Measurements from ENCODE around the gene CAMKK2. TPM values are rescaled to one million over a fixed set of nuclear protein-coding genes. Genes with fewer than 3 reads are reported as not detected.

Gene CAMKK2
- total and polyA plus RNA-seq, 2 donors (not counting 1 experiment from before 2014, with no cell fraction given) = 19.3 to 26.4 TPM

DNA sequence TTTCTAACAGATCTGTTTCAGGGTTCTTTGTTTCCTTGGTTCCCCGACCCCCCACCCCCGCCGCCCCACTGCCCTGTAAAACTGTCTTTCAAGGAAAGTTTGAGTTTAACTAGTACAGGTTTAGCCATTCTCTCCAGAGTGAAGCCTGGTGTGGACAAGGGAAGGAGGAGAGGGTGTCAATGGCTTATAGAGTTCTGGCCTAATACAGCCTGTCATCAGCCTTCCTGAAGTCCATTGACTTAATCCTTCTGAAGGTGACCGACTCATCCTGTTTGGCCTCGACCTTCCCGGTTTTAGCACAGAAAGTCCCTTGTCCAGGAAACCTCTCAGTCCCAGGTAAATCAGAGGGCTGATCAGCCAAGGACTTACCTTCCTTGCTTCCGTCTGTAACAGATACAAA, 97.6 kb downstream of the CAMKK2 start:
- Histone ChIP-seq H3K27me3 (ENCODE audit: control insufficient read depth, insufficient read depth, low read length) (no peaks in the 10 kb centered on the region), H3K9ac (ENCODE audit: insufficient read depth, low read length) (no peak overlapping the region), H3K36me3 (ENCODE audit: control insufficient read depth, insufficient read depth, low read length) (no peaks in the 10 kb centered on the region), H3K27ac (ENCODE audit: insufficient read depth, low read length) (no peak overlapping the region), H3K4me1 (ENCODE audit: control insufficient read depth, extremely low read depth, insufficient read depth, low read length) (no peaks in the 10 kb centered on the region), H3K4me2 (ENCODE audit: extremely low read depth, insufficient read depth, low read length) (no peak overlapping the region), H4K20me1 (ENCODE audit: control insufficient read depth, extremely low read depth, insufficient read depth, low read length) (no peaks in the 10 kb centered on the region), H2AFZ (ENCODE audit: low read length) (no peak overlapping the region), H3K4me3 (replicated peaks in 1 of 4; ENCODE audit: control extremely low read depth in 1 of 4, insufficient read depth in 1 of 4, low read depth in 3 of 4, low read length in 4 of 4) (no peak overlapping the region), H3K9me3 (ENCODE audit: control insufficient read depth, insufficient read depth, low read depth, low read length) (no peaks in the 10 kb centered on the region), H3K79me2 (ENCODE audit: control insufficient read depth, insufficient read depth, low read length) (no peaks in the 10 kb centered on the region)
- TF ChIP-seq, protein P1, sequence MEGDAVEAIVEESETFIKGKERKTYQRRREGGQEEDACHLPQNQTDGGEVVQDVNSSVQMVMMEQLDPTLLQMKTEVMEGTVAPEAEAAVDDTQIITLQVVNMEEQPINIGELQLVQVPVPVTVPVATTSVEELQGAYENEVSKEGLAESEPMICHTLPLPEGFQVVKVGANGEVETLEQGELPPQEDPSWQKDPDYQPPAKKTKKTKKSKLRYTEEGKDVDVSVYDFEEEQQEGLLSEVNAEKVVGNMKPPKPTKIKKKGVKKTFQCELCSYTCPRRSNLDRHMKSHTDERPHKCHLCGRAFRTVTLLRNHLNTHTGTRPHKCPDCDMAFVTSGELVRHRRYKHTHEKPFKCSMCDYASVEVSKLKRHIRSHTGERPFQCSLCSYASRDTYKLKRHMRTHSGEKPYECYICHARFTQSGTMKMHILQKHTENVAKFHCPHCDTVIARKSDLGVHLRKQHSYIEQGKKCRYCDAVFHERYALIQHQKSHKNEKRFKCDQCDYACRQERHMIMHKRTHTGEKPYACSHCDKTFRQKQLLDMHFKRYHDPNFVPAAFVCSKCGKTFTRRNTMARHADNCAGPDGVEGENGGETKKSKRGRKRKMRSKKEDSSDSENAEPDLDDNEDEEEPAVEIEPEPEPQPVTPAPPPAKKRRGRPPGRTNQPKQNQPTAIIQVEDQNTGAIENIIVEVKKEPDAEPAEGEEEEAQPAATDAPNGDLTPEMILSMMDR (conservative IDR thresholded peaks at IDR 0.05 in 1 of 2, IDR thresholded peaks at IDR 0.05 in 1 of 2; ENCODE audit: low read depth in 1 of 2, low read length in 2 of 2) = no peak
- TF ChIP-seq EZH2 (IDR thresholded peaks at IDR 0.05; ENCODE audit: low read length, missing control alignments) = no peak
- DNase-seq (ENCODE audit: low read depth in 2 of 2) = no peak

DNA sequence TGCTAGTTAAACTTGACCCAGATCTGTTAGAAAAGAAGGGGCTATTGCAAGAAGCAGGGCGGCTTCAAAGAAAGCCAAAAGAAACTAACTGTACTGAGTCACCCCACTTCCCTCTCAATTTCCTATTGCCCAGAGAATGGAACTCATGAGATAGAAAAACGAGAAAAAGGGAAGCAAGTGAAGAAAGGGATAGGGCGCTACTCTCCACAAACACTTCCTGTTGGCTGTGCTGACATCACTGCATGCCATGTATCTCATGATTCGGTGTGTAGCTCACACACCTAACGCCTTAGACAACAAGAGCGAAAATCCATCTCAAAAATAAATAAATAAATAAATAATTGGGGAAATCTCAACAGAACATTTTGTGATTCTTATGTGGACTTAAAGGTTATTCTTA, 99.6 kb downstream of the CAMKK2 start:
- Histone ChIP-seq H3K4me2 (ENCODE audit: extremely low read depth, insufficient read depth, low read length) (no peak overlapping the region), H3K79me2 (ENCODE audit: control insufficient read depth, insufficient read depth, low read length) (no peaks in the 10 kb centered on the region), H3K9ac (ENCODE audit: insufficient read depth, low read length) (no peak overlapping the region), H3K36me3 (ENCODE audit: control insufficient read depth, insufficient read depth, low read length) (no peaks in the 10 kb centered on the region), H2AFZ (ENCODE audit: low read length) (no peak overlapping the region), H3K4me1 (ENCODE audit: control insufficient read depth, extremely low read depth, insufficient read depth, low read length) (no peaks in the 10 kb centered on the region), H3K9me3 (ENCODE audit: control insufficient read depth, insufficient read depth, low read depth, low read length) (no peaks in the 10 kb centered on the region), H3K27ac (ENCODE audit: insufficient read depth, low read length) (no peak overlapping the region), H4K20me1 (ENCODE audit: control insufficient read depth, extremely low read depth, insufficient read depth, low read length) (no peaks in the 10 kb centered on the region), H3K4me3 (replicated peaks in 1 of 4; ENCODE audit: control extremely low read depth in 1 of 4, insufficient read depth in 1 of 4, low read depth in 3 of 4, low read length in 4 of 4) (no peak overlapping the region), H3K27me3 (ENCODE audit: control insufficient read depth, insufficient read depth, low read length) (no peaks in the 10 kb centered on the region)
- DNase-seq (ENCODE audit: low read depth in 2 of 2) = peak in 1 of 2 donors; percentile 19
- TF ChIP-seq EZH2 (IDR thresholded peaks at IDR 0.05; ENCODE audit: low read length, missing control alignments) = no peak
- TF ChIP-seq, protein P1 (conservative IDR thresholded peaks at IDR 0.05 in 1 of 2, IDR thresholded peaks at IDR 0.05 in 1 of 2; ENCODE audit: low read depth in 1 of 2, low read length in 2 of 2) = no peak

DNA sequence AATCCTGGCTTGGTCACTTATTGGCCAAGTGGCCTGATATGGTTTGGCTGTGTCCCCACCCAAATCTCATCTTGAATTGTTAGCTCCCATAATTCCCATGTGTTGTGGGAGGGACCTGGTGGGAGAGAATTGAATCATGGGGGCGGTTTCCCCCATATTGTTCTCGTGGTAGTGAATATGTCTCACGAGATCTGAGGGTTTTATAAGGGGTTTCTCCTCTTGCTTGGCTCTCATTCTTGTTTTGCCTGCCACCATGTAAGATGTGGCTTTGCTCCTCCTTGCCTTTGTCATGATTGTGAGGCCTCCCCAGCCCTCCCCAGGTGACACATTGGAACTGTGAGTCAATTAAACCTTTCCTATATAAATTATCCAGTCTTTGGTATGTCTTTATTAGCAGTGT, 105.4 kb downstream of the CAMKK2 start:
- no peaks in the 10 kb centered on the region for H3K79me2 ChIP-seq (ENCODE audit: control insufficient read depth, insufficient read depth, low read length)
- H3K4me1 ChIP-seq (ENCODE audit: control insufficient read depth, extremely low read depth, insufficient read depth, low read length) = peaks cover 18% of the 10 kb centered on the region
- no peak overlapping the region for H3K4me3 ChIP-seq (replicated peaks in 1 of 4; ENCODE audit: control extremely low read depth in 1 of 4, insufficient read depth in 1 of 4, low read depth in 3 of 4, low read length in 4 of 4)
- H2AFZ ChIP-seq (ENCODE audit: low read length) = peak overlapping the region; percentile 15
- no peaks in the 10 kb centered on the region for H3K36me3 ChIP-seq (ENCODE audit: control insufficient read depth, insufficient read depth, low read length)
- no peak for DNase-seq (ENCODE audit: low read depth in 2 of 2)
- no peak for TF ChIP-seq EZH2 (IDR thresholded peaks at IDR 0.05; ENCODE audit: low read length, missing control alignments)
- TF ChIP-seq, protein P1 (conservative IDR thresholded peaks at IDR 0.05 in 1 of 2, IDR thresholded peaks at IDR 0.05 in 1 of 2; ENCODE audit: low read depth in 1 of 2, low read length in 2 of 2) = no peak
- H3K27ac ChIP-seq (ENCODE audit: insufficient read depth, low read length) = peak overlapping the region; percentile 85
- no peaks in the 10 kb centered on the region for H3K27me3 ChIP-seq (ENCODE audit: control insufficient read depth, insufficient read depth, low read length)
- no peaks in the 10 kb centered on the region for H3K9me3 ChIP-seq (ENCODE audit: control insufficient read depth, insufficient read depth, low read depth, low read length)
- no peak overlapping the region for H3K9ac ChIP-seq (ENCODE audit: insufficient read depth, low read length)
- peak overlapping the region; percentile 25 for H3K4me2 ChIP-seq (ENCODE audit: extremely low read depth, insufficient read depth, low read length)
- H4K20me1 ChIP-seq (ENCODE audit: control insufficient read depth, extremely low read depth, insufficient read depth, low read length) = no peaks in the 10 kb centered on the region

Measured in fibroblast of lung (primary cell).